SKM-1 treated with dmso at 0.1 percent for 144 hours (cell line): ENCODE results near the gene SLC29A4.
"Not testable (repeated sequence)": the region's sequence is repeated elsewhere in the genome, so short reads cannot be mapped to it uniquely, and the experiment has no call there.

Source experiments
- DNase-seq: peaks from one replicate; lab custom pipeline; 2025; ENCODE audit not compliant: unreplicated experiment; lab: John Stamatoyannopoulos, UW

SLC29A4 gene

GRCh38 chr7:5274441-5274840, 8.3 kb upstream of the SLC29A4 start:
- no peak for DNase-seq

- DNase-seq: not testable (repeated sequence)
These were observed 7.7 kb upstream of the SLC29A4 start for GRCh38 chr7:5274985-5275431.

GRCh38 chr7:5275510-5275909, 7.2 kb upstream of the SLC29A4 start:
- DNase-seq: not testable (repeated sequence)

- not testable (repeated sequence) for DNase-seq
These were observed 6.6 kb upstream of the SLC29A4 start for GRCh38 chr7:5276123-5276522.

GRCh38 chr7:5276611-5277010, 6.1 kb upstream of the SLC29A4 start:
- no peak for DNase-seq

- DNase-seq: no peak
These were observed 4.0 kb upstream of the SLC29A4 start for GRCh38 chr7:5278766-5279165.

- no peak for DNase-seq
These were observed 3.0 kb upstream of the SLC29A4 start for GRCh38 chr7:5279734-5280133.

- DNase-seq: not testable (repeated sequence)
These were observed 894 bp upstream of the SLC29A4 start for GRCh38 chr7:5281598-5282500.

- DNase-seq: no peak
These were observed 919 bp downstream of the SLC29A4 start for GRCh38 chr7:5283421-5284303.

- DNase-seq: peak; percentile 17
These were observed 1.9 kb downstream of the SLC29A4 start for GRCh38 chr7:5284304-5285281.

GRCh38 chr7:5286933-5287332, 4.2 kb downstream of the SLC29A4 start:
- DNase-seq: no peak

GRCh38 chr7:5287373-5287772, 4.6 kb downstream of the SLC29A4 start:
- DNase-seq: not testable (repeated sequence)

GRCh38 chr7:5287802-5288201, 5.1 kb downstream of the SLC29A4 start:
- no peak for DNase-seq

GRCh38 chr7:5288560-5288959, 5.8 kb downstream of the SLC29A4 start:
- not testable (repeated sequence) for DNase-seq

- DNase-seq: no peak
These were observed 6.6 kb downstream of the SLC29A4 start for GRCh38 chr7:5289355-5289754.

- no peak for DNase-seq
These were observed 8.6 kb downstream of the SLC29A4 start for GRCh38 chr7:5291301-5291700.

GRCh38 chr7:5291711-5292335, 9.1 kb downstream of the SLC29A4 start:
- not testable (repeated sequence) for DNase-seq

- DNase-seq: no peak
These were observed 11.6 kb downstream of the SLC29A4 start for GRCh38 chr7:5294169-5294987.
